ENCODE measurements around the gene TRAIP. TPM values are rescaled to one million over a fixed set of nuclear protein-coding genes. Genes with fewer than 3 reads are reported as not detected.

TRAIP gene
- total RNA-seq, 1 donor from 2014 or later, result 3.2 TPM

DNA sequence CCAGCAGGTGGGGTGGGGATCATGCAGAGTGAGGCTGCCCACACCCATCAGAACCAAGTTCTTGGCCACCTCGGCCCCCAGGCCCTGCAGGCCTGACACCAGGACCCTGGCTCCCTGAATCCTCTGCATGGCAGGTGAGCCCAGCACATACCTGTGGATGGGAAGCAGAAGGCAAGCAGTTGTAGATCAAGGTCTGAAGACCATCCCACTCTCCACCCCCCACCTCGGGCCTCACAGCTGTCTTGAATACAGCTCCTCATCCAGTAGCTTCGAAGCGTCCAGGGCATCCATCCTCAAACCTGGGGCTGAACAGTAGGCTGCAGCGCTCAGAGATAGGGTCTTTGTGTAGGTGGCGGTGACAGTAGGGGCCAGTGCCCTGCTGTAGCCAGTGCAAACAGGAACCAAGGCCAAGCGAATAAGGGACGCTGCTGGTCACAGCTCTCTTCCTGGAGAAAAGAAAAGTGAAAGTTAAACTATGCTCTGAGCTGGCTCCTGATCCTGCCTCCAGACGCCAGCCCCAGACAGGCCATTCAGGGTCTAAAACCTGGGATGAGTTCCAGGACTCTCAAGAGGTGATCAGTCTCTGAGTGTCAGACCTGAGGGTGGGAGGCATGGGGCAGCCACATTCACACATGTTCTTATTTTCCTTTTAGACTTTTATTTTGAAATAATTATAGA is 42.7 kb downstream of the TRAIP start, which contains the start of gene UBA7:
Gene UBA7, minus strand, starts transcription at position 457 of the 678 bp plus-strand sequence. Its CDS starts 166 bp downstream, at position 291.
- no peaks in the 10 kb centered on the region for H3K27me3 ChIP-seq (ENCODE audit: insufficient read depth, low read length)
- no peaks in the 10 kb centered on the region for H3K9me3 ChIP-seq (ENCODE audit: insufficient read depth, low read depth, low read length)
- Mint-ChIP-seq H3K36me3 (ENCODE audit: low read depth, unreplicated experiment) (peaks cover 14% of the 10 kb centered on the region), H3K9me3 (ENCODE audit: unreplicated experiment) (no peaks in the 10 kb centered on the region), H3K27ac (ENCODE audit: unreplicated experiment) (peak within 1 kb of the TSS; percentile 34), H3K4me3 (ENCODE audit: unreplicated experiment) (peak within 1 kb of the TSS; percentile 62), H3K27me3 (ENCODE audit: low read depth, unreplicated experiment) (peaks cover 11% of the 10 kb centered on the region), H3K4me1 (ENCODE audit: low read depth, unreplicated experiment) (no peaks in the 10 kb centered on the region)
- FAIRE-seq (no peak), DNase-seq (ENCODE audit: low read depth) (peak; percentile 85)
- peak within 1 kb of the TSS; percentile 49 for H3K27ac ChIP-seq (ENCODE audit: low read depth, low read length)
- peak within 1 kb of the TSS; percentile 98 for H2AFZ ChIP-seq (ENCODE audit: low read depth, low read length)
- H3K79me2 ChIP-seq (ENCODE audit: insufficient read depth, low read length), result no peaks in the 10 kb centered on the region
- H4K20me1 ChIP-seq (ENCODE audit: insufficient read depth, low read length), result no peaks in the 10 kb centered on the region
- TF ChIP-seq, protein P1, sequence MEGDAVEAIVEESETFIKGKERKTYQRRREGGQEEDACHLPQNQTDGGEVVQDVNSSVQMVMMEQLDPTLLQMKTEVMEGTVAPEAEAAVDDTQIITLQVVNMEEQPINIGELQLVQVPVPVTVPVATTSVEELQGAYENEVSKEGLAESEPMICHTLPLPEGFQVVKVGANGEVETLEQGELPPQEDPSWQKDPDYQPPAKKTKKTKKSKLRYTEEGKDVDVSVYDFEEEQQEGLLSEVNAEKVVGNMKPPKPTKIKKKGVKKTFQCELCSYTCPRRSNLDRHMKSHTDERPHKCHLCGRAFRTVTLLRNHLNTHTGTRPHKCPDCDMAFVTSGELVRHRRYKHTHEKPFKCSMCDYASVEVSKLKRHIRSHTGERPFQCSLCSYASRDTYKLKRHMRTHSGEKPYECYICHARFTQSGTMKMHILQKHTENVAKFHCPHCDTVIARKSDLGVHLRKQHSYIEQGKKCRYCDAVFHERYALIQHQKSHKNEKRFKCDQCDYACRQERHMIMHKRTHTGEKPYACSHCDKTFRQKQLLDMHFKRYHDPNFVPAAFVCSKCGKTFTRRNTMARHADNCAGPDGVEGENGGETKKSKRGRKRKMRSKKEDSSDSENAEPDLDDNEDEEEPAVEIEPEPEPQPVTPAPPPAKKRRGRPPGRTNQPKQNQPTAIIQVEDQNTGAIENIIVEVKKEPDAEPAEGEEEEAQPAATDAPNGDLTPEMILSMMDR (IDR thresholded peaks at IDR 0.05; ENCODE audit: insufficient read depth, low read depth, low read length), result no peak
- no peak for TF ChIP-seq EZH2 (IDR thresholded peaks at IDR 0.05; ENCODE audit: insufficient read depth, low read length)
- H3K4me3 ChIP-seq (ENCODE audit: insufficient read depth, low read depth, low read length), result peak within 1 kb of the TSS; percentile 47
- peak within 1 kb of the TSS; percentile 92 for H3K4me2 ChIP-seq (ENCODE audit: low read length)
- no peaks in the 10 kb centered on the region for H3K36me3 ChIP-seq (ENCODE audit: insufficient read depth, low read length)
- H3K9ac ChIP-seq (ENCODE audit: low read length), result peak within 1 kb of the TSS; percentile 75
- peaks cover 11% of the 10 kb centered on the region for H3K4me1 ChIP-seq (ENCODE audit: insufficient read depth, low read length)

- Mint-ChIP-seq H3K27ac (ENCODE audit: unreplicated experiment) (no peak overlapping the region), H3K4me1 (ENCODE audit: low read depth, unreplicated experiment) (no peaks in the 10 kb centered on the region), H3K9me3 (ENCODE audit: unreplicated experiment) (no peaks in the 10 kb centered on the region), H3K27me3 (ENCODE audit: low read depth, unreplicated experiment) (peaks cover 11% of the 10 kb centered on the region), H3K4me3 (ENCODE audit: unreplicated experiment) (no peak overlapping the region), H3K36me3 (ENCODE audit: low read depth, unreplicated experiment) (peaks cover 14% of the 10 kb centered on the region)
- no peaks in the 10 kb centered on the region for H3K79me2 ChIP-seq (ENCODE audit: insufficient read depth, low read length)
- H3K9ac ChIP-seq (ENCODE audit: low read length), result peak overlapping the region; percentile 75
- H3K4me1 ChIP-seq (ENCODE audit: insufficient read depth, low read length), result peaks cover 11% of the 10 kb centered on the region
- no peaks in the 10 kb centered on the region for H4K20me1 ChIP-seq (ENCODE audit: insufficient read depth, low read length)
- peak overlapping the region; percentile 47 for H3K4me3 ChIP-seq (ENCODE audit: insufficient read depth, low read depth, low read length)
- no peaks in the 10 kb centered on the region for H3K27me3 ChIP-seq (ENCODE audit: insufficient read depth, low read length)
- FAIRE-seq (no peak), DNase-seq (ENCODE audit: low read depth) (no peak)
- TF ChIP-seq EZH2 (IDR thresholded peaks at IDR 0.05; ENCODE audit: insufficient read depth, low read length), result no peak
- TF ChIP-seq, protein P1 (IDR thresholded peaks at IDR 0.05; ENCODE audit: insufficient read depth, low read depth, low read length), result no peak
- peak overlapping the region; percentile 92 for H3K4me2 ChIP-seq (ENCODE audit: low read length)
- peak overlapping the region; percentile 98 for H2AFZ ChIP-seq (ENCODE audit: low read depth, low read length)
- no peaks in the 10 kb centered on the region for H3K9me3 ChIP-seq (ENCODE audit: insufficient read depth, low read depth, low read length)
- H3K36me3 ChIP-seq (ENCODE audit: insufficient read depth, low read length), result no peaks in the 10 kb centered on the region
- no peak overlapping the region for H3K27ac ChIP-seq (ENCODE audit: low read depth, low read length)
Measured at GRCh38 chr3:49812916-49813496, 43.4 kb downstream of the TRAIP start.

Measured in astrocyte (in vitro differentiated cells and primary cell).